OCI-LY1 (cell line): ENCODE measurements around the gene MINK1.

Source experiments
- H2AFZ ChIP-seq: fragments of 200-600 bp; sonication (generic), shearing (Covaris generic); 2 replicates; pipeline ENCODE4 v1.6.0; 2014; ENCODE audit warnings: antibody characterized with exemption, mild to moderate bottlenecking, low read length
- H3F3A ChIP-seq: fragments of 200-600 bp; sonication (generic), shearing (Covaris generic); 2 replicates; pipeline ENCODE4 v1.6.0; 2014; ENCODE audit warnings: mild to moderate bottlenecking, antibody characterized with exemption, low read length, moderate library complexity; ENCODE audit not compliant: insufficient read depth
- H3K27ac ChIP-seq: fragments of 200-600 bp; sonication (generic); 2 replicates; pipeline ENCODE4 v1.5.1; 2014; ENCODE audit warnings: low read length, mixed run types, mild to moderate bottlenecking, low read depth; ENCODE audit not compliant: poor library complexity, severe bottlenecking
- H3K27me3 ChIP-seq: fragments of 200-600 bp; sonication (generic); 2 replicates; pipeline ENCODE4 v1.6.0; 2014; ENCODE audit warnings: antibody characterized with exemption, mild to moderate bottlenecking, low read length, moderate library complexity; ENCODE audit not compliant: insufficient read depth
- H3K36me3 ChIP-seq: fragments of 200-600 bp; sonication (generic); 2 replicates; pipeline ENCODE4 v1.6.1; 2014; ENCODE audit warnings: mild to moderate bottlenecking, antibody characterized with exemption, low read length, moderate library complexity, mixed read lengths; ENCODE audit not compliant: insufficient read depth
- H3K4me1 ChIP-seq: fragments of 200-600 bp; sonication (generic); 2 replicates; pipeline ENCODE4 v1.5.1; 2014; ENCODE audit warnings: mild to moderate bottlenecking, low read length, moderate library complexity; ENCODE audit not compliant: insufficient read depth, severe bottlenecking
- H3K4me2 ChIP-seq: fragments of 200-600 bp; sonication (generic), shearing (Covaris generic); 2 replicates; pipeline ENCODE4 v1.6.1; 2014; ENCODE audit warnings: low read length
- H3K4me3 ChIP-seq: fragments of 200-600 bp; sonication (generic); 2 replicates; pipeline ENCODE4 v1.5.1; 2014; ENCODE audit warnings: low read length, low read depth, mild to moderate bottlenecking, mixed read lengths; ENCODE audit not compliant: poor library complexity, severe bottlenecking
- H3K79me2 ChIP-seq: fragments of 200-600 bp; shearing (Covaris generic); 2 replicates; pipeline ENCODE4 v1.6.1; 2016; ENCODE audit warnings: mixed run types, low read length, mixed read lengths; ENCODE audit not compliant: insufficient read depth
- H3K9ac ChIP-seq: fragments of 200-600 bp; sonication (generic), shearing (Covaris generic); 2 replicates; pipeline ENCODE4 v1.6.1; 2014; ENCODE audit warnings: mild to moderate bottlenecking, low read length, mixed read lengths
- H3K9me2 ChIP-seq: fragments of 200-600 bp; sonication (generic), shearing (Covaris generic); 2 replicates; pipeline ENCODE4 v1.6.1; 2014; ENCODE audit warnings: low read depth, mild to moderate bottlenecking, low read length, mixed read lengths
- H3K9me3 ChIP-seq: fragments of 200-600 bp; shearing (Covaris generic); 2 replicates; pipeline ENCODE4 v1.6.1; 2014; ENCODE audit warnings: low read length, mixed read lengths
- H4K20me1 ChIP-seq: fragments of 200-600 bp; sonication (generic), shearing (Covaris generic); 2 replicates; pipeline ENCODE4 v1.6.0; 2016; ENCODE audit warnings: mild to moderate bottlenecking, low read length; ENCODE audit not compliant: insufficient read depth
- CTCF ChIP-seq: fragments of 200-600 bp; sonication (generic), shearing (Covaris generic); IDR thresholded peaks from 2 replicates; pipeline ENCODE4 v1.5.1; 2017; ENCODE audit warnings: mild to moderate bottlenecking, antibody characterized with exemption, low read length, moderate library complexity, mixed read lengths
- EZH2 ChIP-seq: fragments of 200-600 bp; sonication (generic), shearing (Covaris generic); IDR thresholded peaks from 2 replicates; pipeline ENCODE4 v1.8.0; 2017; ENCODE audit warnings: borderline replicate concordance, mixed run types, mild to moderate bottlenecking, antibody characterized with exemption, low read length, moderate library complexity, mixed read lengths

The MINK1 gene

GRCh38 chr17:4786516-4786915, 46.6 kb upstream of the MINK1 start:
- H3K9ac ChIP-seq: no peak overlapping the region
- H3K4me3 ChIP-seq: no peak overlapping the region
- H3F3A ChIP-seq: no peaks in the 10 kb centered on the region
- H3K27ac ChIP-seq: no peak overlapping the region
- no peak overlapping the region for H2AFZ ChIP-seq
- no peaks in the 10 kb centered on the region for H3K9me3 ChIP-seq
- peaks cover 17% of the 10 kb centered on the region for H3K4me1 ChIP-seq
- H3K79me2 ChIP-seq: no peaks in the 10 kb centered on the region
- H3K36me3 ChIP-seq: no peaks in the 10 kb centered on the region
- no peak overlapping the region for H3K4me2 ChIP-seq
- H3K27me3 ChIP-seq: peaks cover 11% of the 10 kb centered on the region; the same call in 1 of the 2 replicates
- no peaks in the 10 kb centered on the region for H4K20me1 ChIP-seq
- TF ChIP-seq EZH2: no peak
- no peak for TF ChIP-seq CTCF
- no peaks in the 10 kb centered on the region for H3K9me2 ChIP-seq

- H3K27me3 ChIP-seq: peaks cover 5% of the 10 kb centered on the region; the same call in 1 of the 2 replicates
- no peaks in the 10 kb centered on the region for H3K9me3 ChIP-seq
- no peaks in the 10 kb centered on the region for H3K79me2 ChIP-seq
- H3K4me2 ChIP-seq: no peak overlapping the region
- peaks cover 17% of the 10 kb centered on the region for H3K4me1 ChIP-seq
- no peak overlapping the region for H3K9ac ChIP-seq
- H3K36me3 ChIP-seq: no peaks in the 10 kb centered on the region
- no peaks in the 10 kb centered on the region for H4K20me1 ChIP-seq
- no peak for TF ChIP-seq CTCF
- no peak for TF ChIP-seq EZH2
- H2AFZ ChIP-seq: no peak overlapping the region
- no peaks in the 10 kb centered on the region for H3F3A ChIP-seq
- no peak overlapping the region for H3K4me3 ChIP-seq
- H3K9me2 ChIP-seq: no peaks in the 10 kb centered on the region
- no peak overlapping the region for H3K27ac ChIP-seq
Measured at GRCh38 chr17:4788159-4788806, 44.9 kb upstream of the MINK1 start.

- Histone ChIP-seq H3K4me1 (peaks cover 17% of the 10 kb centered on the region), H3K4me3 (peak within 1 kb of the TSS; percentile 68), H3K9me2 (no peaks in the 10 kb centered on the region), H3K4me2 (peak within 1 kb of the TSS; percentile 100), H3F3A (no peaks in the 10 kb centered on the region), H2AFZ (peak within 1 kb of the TSS; percentile 87; the same call in 1 of the 2 replicates), H3K36me3 (no peaks in the 10 kb centered on the region), H3K79me2 (no peaks in the 10 kb centered on the region), H3K9ac (peak within 1 kb of the TSS; percentile 72), H3K27ac (no peak within 1 kb of the TSS), H4K20me1 (no peaks in the 10 kb centered on the region), H3K9me3 (no peaks in the 10 kb centered on the region), H3K27me3 (peaks cover 5% of the 10 kb centered on the region; the same call in 1 of the 2 replicates)
- TF ChIP-seq EZH2 (no peak), CTCF (no peak)
Measured at GRCh38 chr17:4788807-4789700, 44.1 kb upstream of the MINK1 start, which contains the start of gene GLTPD2. GLTPD2 (plus strand) TSS chr17:4788964; CDS start chr17:4789012, 48 bp downstream.
